COLO829 (cell line): ENCODE data around the gene SLC24A2.

ENCODE experiments used
- DNase-seq: peaks from one replicate; pipeline ENCODE4 v3.0.0; 2012; ENCODE audit warnings: low spot score

The SLC24A2 gene

DNA sequence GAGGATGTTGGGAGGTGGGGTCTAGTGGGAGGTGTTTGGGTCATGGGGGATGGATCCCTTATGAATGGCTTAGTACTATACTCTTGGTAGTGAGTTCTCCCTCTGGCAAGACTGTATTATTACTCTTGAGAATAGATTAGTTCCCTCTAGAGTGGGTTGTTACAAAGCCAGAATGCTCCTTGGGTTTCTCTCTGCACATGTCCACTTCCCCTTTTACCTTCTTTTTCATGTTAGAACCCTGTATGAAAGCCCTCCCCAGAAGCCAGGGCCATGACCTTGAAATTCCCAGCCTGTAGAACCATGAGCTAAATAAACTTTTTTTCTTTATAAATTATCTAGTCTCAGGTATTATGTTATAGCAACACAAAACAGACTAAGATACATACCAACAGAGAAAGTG is 31.1 kb downstream of the SLC24A2 start:
- DNase-seq, result no peak

DNA sequence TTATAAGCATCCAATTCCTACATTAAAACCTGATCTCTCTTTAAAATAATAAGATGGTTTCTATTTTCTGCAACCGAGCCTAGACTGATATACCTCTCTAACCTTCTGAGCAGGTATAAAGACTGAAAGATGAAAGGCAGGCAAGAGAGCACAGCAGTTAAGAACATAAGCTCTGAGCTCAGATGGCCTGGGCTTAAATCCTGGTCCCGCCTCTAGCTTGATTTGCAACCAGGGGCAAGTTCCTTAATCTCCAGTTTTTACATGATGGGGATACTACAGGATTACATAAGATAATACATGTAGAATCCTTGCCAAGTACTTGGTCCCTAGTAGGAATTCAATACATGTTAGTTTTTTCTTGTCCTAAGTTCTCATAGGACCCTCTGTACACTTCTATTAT is 33.9 kb downstream of the SLC24A2 start:
- no peak for DNase-seq

DNA sequence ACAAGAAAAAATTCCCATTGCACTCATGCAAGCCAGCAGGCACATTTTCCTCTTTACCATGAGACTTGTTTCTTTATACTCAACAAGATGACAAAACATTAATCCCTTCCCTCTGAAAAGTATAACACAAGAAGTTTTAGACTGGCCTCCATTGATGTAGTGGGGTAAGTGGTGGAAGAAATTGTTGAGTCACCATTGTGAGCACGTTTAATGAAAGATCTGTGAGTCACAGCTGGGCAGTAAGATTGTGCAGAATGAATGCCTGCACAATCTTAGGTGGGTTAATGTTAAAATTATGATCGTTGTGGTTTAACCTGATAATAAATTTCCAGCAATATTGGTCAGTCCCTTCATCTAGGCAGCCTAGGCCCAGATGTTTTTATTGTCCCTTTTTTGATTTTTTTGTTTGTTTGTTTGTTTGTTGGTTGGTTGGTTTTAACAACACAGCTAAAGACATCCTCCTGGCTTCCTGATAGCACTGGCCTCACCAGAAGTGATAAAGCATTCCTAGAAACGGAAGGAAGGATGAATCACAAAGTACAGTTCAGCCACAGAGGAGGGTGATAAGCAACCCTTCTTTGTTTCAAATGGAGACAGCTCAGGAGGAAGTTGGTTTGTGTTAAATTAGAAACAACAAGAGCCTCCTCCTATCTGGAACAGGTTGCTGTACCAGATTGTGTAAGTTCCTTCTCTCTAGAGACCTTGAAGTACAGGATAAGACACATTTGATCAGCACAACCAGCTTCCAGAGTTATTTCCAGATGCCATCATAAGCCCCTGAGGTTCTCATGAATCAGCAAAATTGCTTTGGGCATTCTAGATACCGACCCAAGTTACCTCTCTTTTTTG is 40.3 kb downstream of the SLC24A2 start:
- no peak for DNase-seq

DNA sequence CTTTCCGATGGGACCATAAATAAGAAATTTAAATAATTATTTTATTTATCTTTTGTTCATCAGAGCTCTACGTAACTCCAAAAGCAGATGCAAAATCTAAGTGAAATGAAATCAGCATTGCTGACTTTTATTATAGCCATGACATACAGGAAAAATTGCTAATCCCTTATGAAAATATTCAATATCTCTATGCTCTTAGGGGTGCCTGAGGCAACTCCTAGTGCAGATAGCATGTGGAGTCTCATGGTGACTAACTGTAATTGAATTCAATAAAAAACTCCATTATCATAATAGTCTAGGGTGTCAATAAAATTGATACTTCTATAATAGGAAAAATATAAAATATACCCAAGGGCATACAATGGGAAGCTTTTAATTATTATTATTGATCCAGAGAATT is 42.6 kb downstream of the SLC24A2 start:
- DNase-seq, result no peak

DNA sequence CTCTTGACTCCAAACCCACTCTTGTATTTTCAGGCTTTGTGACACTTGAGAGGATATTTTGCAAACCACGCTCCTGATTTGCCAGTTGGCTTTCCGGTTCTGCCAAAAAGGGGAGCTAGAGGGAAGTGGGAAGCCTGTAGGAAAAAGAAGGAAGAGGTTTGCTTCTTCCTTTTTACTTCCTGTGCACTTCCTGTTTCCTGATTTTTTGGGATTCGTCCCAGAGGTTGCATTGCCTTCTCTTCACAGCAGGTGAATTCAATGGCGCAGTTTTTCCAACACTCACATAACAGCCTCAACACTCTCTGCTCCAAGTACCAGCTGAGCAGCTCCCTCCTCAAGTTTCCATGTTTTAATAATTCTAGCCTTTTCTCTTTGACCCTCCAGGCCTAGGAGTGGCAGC is 47.7 kb downstream of the SLC24A2 start:
- no peak for DNase-seq
